Bone marrow (tissue), 2 donors: ENCODE measurements around the gene BAD.

Experiments used
- DNase-seq, 2 donors: peaks; one replicate each; lab custom pipeline; 2025; lab: John Stamatoyannopoulos, UW

The BAD gene

DNA sequence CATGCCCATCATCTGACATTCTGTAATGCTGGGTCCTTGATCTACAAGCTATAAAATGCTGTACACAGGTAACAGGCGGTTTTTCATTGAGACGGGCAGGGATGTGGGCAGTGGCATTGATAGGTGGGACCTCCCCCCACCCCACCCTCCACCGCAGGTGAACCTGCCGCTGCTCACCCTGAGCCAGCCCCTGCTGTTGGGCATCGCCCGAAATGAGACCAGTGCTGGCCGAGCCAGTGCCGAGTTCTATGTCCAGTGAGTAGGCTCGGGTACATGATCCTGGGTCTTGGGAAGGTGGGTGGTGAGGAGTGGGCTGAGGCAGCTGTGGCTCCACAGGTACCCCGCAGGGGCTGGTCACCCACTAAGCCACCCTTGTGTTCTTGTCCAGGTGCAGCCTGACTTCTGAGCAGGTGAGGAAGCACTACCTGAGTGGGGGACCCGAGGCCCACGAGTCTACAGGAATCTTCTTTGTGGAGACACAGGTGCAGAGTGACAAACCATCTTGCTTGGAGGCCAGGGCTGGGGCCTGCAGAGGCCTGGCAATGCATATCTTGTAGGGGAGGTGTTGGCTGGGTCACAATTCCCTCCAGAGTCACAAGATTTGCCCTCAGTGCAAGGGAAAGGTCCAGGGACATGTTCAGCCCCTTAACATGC lies 55.2 kb downstream of the BAD start:
- no peak for DNase-seq

DNA sequence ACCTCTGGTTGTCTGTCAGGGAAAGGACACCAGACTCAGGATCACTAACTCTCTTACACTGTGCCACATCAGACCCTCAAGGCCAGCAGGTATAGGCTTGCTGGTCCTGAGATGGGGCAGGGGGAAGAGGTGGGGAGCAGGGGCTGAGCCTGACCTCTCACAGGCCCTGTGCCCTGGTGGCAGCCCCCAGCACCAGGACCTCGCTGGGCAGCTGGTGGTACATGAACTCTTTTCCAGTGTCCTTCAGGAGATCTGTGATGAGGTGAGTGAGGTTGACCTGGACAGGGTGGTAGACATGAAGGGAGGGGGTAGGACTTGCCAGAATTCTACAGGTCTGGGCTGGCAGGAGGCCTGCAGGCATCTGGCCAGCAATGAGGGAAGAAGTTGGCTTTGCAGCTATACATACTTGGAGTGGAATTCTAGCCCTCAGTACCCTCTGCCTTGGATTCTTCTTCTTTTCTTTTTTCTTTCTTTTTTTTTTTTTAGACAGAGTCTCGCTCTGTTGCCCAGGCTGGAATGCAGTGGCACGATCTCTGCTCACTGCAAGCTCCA lies 57.0 kb downstream of the BAD start:
- DNase-seq, result no peak

DNA sequence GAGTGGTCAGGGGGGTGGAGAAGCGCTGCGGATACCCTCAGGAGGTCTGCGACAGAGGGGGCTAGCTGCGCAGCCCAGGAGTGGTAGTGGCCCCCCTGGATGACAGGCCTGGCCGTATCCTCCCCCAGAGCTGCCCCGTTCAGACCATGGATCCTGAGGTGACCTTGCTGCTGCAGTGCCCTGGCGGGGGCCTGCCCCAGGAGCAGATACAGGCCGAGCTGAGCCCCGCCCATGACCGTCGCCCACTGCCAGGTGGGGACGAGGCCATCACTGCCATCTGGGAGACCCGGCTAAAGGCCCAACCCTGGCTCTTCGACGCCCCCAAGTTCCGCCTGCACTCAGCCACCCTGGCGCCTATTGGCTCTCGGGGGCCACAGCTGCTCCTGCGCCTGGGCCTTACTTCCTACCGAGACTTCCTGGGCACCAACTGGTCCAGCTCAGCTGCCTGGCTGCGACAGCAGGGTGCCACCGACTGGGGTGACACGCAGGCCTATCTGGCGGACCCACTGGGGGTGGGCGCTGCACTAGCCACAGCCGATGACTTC lies 57.9 kb downstream of the BAD start:
- DNase-seq, result no peak

DNA sequence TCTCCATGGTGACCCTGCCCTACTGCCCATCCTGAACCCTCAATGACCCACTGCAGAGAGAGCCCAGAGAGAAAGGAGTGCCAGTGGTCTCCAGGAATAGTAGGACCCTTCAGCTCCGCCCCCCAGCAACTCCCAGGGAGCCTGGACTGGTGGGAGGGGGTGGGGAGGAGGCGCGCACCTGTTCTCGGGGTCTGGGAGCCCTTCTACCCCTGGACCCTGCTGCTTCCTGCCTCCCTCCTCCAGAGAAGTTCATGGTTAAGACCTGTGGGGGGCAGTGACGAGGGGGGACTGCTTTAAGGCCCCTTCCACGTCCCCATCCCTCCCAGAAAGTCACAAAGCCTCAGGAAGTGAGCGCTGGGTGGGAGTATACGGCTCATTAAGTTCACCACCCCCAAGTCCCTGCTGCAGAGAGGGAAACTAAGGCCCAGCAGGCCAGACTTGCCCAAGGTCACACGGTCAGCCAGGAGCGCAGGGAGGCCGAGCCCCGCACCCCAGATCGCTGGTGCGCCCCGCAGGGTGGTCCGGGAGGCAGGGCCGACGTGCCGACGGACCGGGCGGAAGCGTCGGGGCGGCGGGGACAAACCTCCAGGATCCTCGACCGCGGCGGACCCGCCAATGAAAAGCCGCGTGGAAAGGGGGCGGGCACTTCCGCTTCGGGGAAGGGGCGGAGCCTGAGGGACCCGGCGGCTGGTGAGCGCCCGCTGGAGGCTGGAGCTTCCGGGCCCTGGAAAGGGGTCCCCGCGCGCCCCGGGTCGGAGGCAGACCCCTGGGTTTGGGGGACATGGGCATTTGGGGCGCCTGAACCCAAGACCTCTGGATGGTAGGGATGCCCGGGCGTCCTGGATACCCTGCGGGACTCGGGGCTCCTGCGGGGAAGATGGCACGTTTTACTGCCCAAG lies 58.6 kb downstream of the BAD start, which contains the start of the genes NUDT22 and TRPT1:
TSS of gene NUDT22 (plus strand) at position 667 of the 899 bp plus-strand sequence. CDS start 379 bp downstream, outside the sequence.
TSS of gene TRPT1 (minus strand) at position 579 of the 899 bp plus-strand sequence. CDS start at position 253, 326 bp downstream.
- DNase-seq, result peak; percentile 74 to 79

DNA sequence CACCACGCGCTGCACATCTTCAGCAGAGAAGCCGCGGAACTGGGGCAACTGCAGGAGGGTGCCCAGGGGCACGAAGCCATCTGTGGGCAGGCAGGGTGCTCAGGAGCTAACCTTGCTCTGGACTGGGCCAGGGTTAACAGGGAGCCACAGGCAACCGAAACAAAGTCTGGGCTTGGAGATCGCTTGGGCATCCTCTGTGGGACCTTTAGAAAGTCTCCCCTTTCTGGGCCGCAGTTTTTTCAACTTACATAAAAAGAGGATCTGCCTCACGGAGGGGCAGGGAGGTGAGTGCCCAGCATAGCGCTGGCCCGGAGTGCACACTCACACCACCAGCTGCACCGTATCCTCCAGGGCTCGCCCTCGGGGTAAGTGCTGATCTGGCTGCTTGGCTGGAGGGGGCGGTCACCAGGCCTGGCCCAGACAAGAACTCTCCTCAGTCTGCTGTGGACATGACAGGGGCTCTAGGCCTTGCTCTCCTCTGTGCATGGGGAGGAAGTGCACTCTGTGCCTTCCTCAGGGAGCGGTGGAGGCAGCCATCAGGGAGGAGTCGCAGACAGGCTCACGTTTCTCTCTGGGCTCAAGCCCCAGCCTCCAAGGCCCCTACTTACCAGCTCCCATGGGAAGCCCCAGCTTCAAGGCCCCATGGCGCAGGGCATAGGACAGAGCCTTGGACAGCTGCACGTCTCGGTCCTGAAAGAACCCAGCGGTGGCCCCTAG lies 59.4 kb downstream of the BAD start:
- no peak for DNase-seq

DNA sequence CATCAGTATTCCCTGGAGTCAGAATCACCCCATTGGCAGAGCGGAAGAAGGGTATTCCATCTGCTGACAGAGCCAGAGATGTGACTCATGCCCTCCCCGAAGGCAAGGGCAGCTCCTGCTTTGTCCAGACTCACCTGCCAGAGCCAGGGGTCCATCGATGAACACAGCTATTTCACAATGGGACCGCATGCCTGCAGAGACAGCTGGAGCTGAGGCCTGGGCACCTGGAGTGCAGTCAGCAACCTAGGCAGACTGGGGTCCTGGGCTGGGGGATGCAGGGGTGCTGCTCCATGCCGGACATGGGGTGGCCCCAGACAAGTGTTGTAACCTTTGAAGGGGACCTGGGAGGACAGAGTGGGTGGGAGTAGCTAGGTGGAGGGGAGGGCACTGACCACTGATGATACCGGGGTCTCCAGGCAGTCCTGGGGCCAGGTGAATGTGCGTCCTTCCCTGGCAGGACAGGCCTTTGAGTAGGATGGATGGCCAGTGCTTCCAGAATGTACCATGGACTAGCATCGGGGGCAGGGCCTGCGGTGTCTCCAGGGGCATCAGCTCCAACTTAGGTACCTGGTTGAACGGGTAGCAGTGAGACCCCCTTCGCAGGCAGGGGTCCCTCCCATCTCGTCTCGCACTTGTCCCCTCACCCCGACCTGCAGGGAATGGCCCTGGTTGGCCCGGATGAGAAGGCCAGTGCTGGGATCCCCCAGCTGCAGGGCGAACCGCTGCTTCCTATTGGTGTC lies 60.1 kb downstream of the BAD start:
- no peak for DNase-seq

DNA sequence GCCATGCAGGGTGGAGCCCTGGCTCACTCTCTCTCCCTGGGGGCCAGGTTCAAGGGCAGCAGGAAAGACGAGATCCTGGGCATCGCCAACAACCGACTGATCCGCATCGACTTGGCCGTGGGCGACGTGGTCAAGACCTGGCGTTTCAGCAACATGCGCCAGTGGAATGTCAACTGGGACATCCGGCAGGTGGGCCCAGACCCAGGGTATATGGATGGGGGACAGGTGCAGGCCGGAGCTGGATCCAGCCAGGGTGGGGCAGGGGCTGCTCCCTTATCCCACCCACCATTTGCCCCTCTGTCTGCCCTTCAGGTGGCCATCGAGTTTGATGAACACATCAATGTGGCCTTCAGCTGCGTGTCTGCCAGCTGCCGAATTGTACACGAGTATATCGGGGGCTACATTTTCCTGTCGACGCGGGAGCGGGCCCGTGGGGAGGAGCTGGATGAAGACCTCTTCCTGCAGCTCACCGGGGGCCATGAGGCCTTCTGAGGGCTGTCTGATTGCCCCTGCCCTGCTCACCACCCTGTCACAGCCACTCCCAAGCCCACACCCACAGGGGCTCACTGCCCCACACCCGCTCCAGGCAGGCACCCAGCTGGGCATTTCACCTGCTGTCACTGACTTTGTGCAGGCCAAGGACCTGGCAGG lies 61.3 kb downstream of the BAD start:
- DNase-seq, result no peak

DNA sequence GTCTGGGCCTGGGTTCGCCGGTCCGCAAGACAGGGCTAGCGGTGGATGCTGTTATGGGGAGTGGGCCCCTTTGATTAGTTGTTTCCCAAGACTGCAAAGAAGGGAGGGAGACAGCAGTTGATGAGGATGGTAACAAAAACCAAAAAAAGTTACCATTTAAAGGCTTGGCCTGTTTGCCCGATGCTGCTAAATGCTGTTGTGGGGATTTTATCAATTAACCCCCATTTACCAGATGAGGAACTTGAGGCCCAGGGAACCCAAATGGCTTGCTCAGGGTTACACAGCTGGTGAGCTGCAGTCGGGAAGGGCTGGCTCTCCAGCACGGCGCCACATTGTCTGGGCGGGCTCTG lies 61.8 kb downstream of the BAD start:
- no peak for DNase-seq

DNA sequence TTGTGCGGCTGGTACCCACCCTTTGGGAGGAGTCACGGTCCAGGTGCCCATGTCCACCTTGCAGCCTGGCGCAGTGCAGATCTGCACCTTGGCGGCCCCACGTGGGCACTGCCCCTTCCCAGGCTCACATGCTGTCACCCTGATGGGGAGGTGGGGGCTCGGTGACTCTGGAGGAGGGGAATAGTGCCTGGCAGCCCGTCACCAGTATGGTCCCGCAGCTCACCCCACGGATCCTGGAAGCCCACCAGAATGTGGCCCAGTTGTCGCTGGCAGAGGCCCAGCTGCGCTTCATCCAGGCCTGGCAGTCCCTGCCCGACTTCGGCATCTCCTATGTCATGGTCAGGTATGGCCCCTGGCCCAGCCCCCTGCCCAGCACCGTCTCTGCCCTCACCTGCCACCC lies 63.7 kb downstream of the BAD start:
- no peak for DNase-seq

DNA sequence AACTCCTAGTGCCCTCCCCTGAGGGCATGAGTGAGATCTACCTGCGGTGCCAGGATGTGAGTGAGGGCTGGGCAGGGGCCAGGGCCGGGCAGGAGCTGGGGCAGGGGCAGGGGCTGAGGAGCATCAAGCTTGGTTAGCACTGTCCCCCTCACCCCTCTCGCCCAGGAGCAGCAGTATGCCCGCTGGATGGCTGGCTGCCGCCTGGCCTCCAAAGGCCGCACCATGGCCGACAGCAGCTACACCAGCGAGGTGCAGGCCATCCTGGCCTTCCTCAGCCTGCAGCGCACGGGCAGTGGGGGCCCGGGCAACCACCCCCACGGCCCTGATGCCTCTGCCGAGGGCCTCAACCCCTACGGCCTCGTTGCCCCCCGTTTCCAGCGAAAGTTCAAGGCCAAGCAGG lies 64.2 kb downstream of the BAD start:
- DNase-seq, result no peak
